ENCODE measurements around the gene TNP1.
A peak's percentile ranks its signal among the peaks of the same experiment; 100 is the strongest.

TNP1 gene

DNA sequence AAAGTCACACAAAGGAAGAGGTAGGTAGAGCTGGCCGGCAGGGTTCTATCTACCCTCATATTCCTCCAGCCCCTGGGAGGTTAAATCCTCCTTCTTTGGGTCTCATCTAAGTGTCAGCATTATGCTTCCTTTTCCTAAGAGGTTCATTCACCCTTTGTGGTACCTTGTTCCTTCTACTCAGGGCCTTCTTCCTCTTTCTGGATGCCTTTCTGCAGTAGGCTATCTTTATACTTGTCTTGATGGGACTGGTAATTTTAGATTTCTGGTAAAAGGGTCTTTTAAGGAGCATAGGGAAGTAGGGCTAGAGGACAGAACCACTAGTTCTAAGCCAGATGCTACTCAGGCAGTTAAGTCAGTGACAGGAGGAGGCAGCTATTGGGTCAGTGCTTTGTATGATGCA lies 13.7 kb upstream of the TNP1 start:
- peak; percentile 19 for DNase-seq (ENCODE audit: low spot score)

DNA sequence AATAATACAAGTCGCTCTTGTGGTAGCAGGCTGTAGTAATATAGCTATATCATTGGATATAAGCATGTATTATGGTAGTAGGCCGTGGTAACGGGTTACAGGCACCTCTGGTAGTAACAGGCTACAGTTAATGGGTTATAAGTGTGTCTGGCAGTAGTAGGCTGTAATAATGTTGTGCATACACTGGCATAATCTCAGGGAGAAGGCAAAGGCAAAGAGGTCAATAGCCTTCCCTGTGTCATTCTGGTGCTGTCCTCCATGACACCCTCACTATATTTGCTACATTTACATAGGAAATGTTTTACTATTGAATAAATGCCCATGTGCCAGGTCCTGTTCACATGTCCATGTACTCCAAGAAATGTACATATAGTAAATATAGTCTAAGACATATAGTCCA lies 12.8 kb upstream of the TNP1 start:
- no peak for DNase-seq (ENCODE audit: low spot score)

DNA sequence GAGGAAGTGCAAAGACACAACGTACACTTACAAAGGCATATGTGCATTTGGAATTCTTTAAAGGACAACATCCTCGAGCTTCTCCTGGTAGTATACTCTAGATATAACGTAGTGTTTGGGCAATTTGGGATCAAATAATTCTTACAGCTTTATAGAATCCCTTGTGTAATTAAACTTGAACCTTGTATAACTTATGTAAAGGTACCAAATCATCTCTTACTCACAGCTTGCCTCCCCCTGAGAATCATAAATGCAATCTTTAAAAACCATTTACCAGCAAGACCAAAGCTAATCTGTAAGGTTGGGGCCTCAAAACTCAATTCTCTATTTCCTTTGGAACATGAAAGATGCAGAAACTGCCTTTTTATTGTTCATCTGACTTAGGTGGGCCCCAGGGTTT lies 12.2 kb upstream of the TNP1 start:
- DNase-seq (ENCODE audit: low spot score), result no peak

DNA sequence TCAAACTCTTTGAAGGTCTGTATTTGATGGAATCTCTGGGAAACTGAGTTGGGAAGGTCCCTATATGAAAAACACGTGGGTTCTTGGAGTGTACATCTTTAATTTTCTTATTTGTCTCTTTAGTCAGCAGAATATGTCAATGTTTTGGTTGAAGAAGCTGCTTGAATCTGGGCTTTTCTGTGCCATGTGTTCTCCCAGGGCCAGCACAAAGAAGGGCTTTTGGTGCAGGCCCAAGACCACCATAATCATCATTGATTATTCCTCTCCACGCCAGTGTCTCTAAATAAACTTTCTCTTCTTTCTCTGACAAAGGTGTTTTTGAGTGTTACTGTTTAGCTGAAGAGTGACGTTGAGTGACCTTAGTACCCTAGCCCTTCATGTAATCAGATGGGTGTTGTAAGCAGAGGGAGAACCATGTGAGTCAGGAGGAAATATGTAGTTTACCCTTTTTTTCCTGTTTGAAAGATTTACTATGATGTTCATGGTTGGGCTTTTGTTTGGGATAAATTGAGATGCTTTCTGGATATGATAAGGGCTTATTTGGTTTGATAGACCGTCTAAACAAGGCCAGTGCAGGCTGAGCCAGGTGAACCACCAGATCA lies 11.6 kb upstream of the TNP1 start:
- DNase-seq (ENCODE audit: low spot score), result no peak

DNA sequence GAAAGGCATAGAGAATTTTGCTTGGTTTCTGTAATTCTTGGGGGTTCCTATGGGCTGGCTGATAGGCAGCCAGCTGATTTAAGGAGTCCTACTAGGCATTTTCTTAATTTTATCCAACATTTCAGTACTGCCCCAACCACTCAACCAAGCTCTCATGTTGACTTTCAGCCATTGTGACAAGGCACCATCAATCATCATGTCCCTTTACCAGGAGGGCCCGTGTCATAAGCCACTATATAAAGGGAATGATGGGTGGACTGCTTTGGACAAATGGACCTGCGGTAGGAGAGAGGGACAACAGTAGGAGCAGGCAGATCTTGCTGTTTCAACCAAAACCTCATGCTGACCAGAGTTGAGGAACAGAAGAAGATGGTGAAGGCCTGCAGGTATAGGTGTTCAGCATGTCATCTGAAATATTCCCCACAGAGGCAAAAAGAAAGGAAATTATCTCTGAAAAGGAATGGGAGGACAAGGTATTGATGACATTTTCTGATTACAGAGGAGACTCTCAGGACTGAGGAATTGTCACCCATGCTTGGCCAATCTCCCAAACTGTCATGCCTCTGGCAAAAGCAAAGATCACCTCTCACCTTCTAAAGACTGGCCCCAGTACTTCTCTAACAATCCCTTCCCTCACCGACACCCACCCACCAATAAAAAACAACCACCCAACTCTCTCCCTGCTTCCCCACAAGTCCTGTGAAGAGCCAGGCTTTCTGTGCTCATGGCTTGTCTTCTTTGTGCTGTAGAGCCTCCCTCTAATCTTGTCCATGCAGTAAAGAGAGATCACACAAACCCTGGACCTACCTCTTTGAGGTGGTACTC lies 10.9 kb upstream of the TNP1 start:
- no peak for DNase-seq (ENCODE audit: low spot score)

DNA sequence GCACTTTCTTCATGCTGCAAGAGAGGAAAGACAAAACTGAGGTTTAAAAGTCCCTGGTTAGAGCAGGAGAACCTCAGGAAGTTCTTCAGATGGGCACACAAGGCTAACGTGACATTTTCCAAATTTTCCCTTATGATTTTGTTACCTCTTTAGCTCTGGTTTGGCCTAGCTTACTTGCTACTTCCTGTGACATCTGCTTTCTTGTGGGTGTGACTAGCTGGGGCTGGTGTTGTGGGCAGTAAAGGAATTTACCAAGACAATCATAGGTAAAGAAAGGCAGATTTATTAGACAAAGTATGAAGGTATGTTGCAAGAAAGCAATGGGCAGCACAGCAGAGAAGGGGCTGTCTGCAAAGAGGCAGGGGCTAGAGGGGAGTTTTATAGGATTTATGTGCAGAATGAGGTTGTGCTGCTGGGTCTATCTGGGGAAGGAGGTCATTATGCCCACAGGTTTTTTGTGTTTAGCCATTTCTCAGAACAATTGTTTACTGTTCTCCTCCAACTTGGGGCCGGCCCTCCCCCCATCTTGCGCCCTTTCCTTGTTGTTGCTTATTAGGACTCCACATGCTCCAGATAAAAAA lies 6.7 kb upstream of the TNP1 start:
- no peak for DNase-seq (ENCODE audit: low spot score)

DNA sequence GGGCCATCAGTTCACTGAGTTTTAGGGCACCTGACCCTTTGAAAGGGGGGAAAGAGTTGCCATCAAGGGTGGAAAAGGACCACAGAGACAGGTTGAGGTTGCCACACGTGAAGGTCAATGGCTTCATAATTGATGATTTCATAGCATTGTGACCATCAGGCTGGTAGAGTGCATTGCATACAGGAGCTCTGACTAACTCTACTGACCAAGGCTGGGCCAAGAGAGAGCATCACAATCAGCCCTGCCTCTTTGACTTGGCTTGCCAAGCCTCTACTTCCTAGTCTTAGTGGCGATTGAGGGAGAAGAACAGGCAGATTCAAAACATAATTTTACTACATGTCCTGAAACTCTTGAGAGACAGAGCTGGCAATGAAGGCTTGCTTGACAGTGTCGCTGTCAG lies 5.8 kb upstream of the TNP1 start:
- DNase-seq (ENCODE audit: low spot score), result no peak

DNA sequence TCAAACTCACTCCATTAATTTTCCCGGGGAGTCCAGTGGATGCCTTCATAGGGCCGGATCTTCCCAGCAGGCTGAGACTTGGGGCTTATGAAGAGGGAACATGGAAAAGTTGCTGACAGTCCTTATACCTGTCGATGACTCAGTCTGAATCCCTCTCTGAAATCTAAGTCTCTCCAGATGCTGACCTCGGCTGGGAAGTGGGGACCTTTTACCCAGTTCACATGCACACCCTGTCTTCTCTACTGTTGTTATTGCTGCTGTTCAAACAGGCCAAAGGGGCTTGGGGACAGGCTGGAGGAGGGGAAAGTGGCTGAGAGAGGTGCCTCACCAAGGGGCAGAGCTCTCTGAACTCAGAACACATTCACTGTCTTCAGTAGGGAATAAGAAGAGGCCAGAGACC lies 4.1 kb upstream of the TNP1 start:
- no peak for DNase-seq (ENCODE audit: low spot score)

DNA sequence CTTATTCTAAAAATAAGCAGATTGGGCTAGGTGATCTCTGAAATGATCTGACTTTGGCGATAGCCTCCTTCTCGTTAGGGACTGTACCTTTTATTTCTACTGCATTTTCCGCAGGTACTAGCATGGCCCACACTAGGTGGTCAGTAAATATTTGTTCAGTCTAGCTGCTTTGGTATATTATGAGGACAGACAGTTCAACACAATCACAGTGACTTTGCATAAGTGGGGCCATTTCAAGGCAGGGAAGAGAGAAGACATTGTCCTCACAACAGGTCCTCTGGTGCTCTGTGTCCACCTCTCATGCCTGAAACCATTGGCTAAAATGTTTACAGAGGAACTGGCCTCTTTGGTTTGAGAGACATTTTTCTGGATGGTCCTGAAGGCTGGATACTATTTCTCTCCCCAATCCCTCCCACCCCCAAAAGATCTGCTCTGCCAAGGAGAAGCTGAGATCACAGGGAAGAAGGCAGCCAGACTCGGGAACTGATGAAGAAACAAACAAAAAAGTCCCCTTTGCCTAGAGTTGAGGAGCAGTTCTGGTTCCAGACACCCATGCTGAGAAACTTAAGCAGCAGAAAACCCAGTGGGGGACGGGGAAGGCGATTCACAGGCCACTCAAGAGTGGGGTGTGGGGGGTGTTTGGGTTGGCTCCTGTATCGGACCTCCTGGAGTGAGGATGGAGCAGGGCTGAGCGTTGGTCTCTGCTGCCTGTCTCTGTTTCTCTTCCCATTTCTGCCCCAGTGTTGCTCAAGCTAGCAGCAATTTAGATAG lies 2.9 kb upstream of the TNP1 start:
- DNase-seq (ENCODE audit: low spot score), result no peak

DNA sequence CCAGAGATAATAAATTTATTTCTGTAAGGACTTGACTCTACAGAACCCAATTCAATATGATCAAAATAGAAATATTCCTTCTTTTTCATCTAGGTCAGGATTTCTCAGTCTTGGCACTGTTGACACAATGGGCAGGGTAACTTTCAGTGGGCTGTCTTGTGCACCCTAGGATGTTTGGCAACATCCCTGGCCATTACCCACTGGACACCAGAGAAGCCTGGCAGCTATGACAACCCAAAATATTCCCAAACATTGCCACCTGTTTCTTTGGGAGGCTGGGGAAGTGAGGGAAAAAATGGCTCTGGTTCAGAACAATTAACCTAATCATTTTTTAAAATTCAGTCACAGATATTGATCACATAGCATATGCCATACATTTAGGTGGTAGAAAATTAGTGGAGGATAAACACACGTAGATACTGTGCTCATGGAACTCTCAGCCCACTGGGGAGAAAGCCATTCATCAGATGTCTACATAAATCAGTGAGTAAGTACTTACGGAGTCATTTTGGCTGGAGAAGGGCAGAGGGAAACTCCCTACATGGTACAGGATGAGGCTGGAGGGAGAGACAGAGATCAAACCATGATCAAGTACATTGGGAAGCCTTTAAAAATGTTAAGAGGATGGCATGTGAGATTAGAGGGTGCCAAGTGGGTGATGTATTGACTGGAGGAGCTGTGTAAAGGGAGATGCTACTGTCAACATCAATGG lies 718 bp upstream of the TNP1 start:
- DNase-seq (ENCODE audit: low spot score), result no peak

DNA sequence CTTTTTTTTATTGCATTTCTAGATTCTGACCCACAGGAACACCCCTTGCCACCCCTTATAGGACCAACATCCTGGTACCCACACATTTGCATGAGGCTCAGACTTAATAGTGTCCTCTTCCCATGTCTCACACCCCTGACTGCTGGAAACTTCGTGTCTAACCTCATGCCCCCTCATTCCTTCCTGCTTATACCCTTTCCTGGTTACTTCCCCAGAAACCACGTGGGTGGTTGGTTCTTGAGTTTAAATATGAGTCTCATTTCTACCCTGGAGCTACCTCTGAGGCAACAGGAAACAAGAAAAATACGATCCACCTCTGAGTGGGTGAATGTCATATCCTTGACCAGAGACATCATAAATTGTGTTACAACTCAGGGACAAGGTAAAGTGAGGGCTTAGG lies 1.6 kb downstream of the TNP1 start:
- DNase-seq (ENCODE audit: low spot score), result no peak

DNA sequence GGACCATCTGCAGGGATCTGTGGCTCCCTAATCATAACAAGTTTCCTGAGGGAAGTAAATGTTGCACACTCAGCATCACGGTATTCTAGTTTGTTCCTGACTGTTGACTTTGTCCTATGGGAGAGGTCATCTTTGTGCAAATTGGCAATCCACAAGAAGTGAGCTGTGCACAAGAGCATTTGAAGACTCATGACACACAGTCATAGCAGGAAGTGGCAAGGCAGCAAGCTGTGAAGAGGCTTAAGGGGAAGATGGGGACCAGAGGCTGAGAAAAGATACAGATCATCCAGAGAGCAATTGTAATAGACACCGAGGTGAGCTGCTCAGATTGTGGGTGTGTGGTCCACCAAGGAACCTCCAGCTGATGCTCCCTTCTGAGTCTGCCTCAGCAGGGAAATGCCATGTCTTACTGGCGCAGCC lies 2.7 kb downstream of the TNP1 start:
- DNase-seq (ENCODE audit: low spot score), result no peak

DNA sequence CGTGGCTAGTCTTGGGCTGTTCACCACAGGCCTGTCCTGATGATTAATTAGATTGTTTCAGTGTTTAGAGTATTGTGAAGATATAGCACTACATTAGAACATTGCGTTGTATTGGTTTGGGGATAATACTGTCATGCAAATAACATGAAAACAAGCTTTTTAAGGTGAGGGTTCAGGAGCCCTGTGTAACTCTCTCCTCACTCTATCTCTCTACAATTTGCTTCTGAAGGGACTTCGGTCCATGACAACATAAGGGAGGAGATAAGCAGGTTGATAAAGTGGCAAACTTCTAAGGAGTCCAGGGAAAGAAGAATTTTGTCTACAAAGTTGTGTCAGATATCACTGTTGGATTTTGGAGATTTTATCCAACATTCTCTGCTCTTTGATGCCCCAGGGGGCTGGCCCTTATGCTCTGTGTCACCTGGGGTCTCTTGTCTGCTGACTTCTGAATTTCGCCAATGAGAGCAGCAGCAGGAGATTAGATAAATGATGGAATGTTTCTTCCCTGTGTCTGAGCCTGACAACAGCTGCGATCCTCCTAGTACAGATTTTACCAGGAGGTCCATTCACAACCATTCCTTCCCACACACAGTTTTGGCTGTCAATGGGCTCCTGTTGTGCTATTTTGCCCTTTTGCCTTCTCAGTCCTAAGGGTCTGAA lies 3.3 kb downstream of the TNP1 start:
- DNase-seq (ENCODE audit: low spot score), result no peak

DNA sequence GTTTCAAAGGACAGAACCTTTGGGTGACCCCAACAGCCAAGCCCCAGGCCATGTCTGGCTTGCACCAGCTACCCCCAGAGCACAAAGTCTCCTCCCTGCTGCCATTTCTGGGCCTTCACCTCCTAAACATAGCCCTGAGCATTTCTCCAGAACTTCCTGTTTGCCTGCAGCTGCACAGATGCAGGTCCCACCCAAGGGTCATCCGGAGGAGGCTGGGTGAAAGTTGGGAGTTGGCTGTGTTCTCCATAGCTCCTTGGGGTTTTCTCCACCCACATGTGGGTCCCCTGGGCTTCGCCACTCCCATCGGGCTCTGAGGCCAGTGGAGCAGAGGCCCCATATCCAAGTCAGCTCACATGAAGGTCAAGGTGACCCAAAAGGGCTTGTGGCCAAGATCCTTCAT lies 4.3 kb downstream of the TNP1 start:
- DNase-seq (ENCODE audit: low spot score), result no peak

DNA sequence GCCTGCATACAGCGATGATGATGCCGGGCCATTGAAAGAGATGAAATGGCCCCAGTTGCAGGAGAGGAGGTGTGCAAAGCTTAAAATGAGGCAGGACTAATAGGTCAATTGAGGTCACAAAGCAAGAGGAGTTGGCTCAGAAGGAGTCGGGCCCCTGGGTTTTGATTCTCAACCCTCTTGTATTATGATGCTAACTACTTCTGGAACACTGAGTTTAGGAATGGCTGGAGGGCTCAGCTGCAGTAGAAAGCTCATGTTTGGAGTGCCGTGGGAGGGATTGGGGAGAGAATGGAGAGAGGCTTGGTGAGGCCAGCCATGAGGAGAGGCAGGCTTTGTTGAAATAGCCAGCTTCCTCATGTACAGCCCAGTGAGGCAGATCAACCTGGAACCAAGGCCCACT lies 4.8 kb downstream of the TNP1 start:
- no peak for DNase-seq (ENCODE audit: low spot score)

DNA sequence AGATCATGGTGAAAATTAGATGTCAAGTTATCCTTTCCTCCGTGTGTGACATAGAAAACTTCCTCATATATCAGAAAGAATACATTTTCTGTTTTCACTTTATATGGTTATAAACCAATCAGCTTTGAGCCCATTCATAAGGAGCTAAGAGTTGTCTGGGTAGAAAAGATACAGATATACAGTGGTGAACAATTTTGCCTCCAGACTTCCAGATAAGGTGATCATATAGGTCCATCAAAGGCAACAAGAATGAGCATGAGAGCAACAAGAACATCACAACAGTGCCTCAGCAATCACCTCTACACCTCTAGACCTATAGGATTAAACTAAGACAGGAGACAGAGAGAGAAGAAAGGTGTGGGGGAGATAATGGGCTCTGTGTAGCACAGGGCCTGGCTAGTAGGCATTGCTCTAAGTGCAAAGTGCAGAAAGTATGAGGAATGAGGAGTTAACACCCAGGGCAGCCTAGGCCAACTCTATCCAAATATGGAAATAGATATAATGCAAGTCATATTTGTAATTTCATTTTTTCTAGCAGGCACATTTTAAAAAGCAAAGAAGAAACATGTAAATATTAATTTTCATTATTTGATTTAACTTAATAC lies 8.3 kb downstream of the TNP1 start:
- no peak for DNase-seq (ENCODE audit: low spot score)

DNA sequence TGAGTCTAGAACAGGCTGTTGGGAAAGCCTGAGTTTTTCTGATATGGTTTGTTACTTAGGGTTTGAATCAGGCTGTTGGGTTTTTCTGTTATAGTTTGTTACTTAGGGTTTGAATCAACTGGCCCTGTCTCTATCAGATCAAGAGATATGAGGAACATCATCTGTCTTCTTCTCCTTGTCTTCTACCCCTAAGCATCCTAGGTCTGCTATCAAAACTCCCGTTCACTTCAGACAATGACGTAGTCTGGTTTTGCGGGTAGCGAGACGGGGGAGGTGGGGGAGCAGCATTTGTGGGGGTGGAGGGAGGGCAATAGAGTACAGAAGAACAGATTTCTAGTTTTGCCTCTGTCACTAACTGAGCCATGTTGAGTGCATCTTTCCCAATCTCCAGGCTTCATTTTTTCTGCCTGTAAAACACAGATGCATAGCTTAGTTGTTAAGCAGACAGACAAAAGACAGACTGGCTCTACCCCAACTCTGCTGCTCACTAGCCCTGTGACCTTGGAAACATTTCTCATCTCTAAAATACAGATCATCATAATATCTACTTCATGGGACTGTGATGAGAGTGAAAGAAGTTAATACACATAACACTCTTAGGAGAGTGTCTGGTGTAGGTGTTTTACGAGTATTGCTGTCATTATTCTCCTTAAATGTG lies 9.1 kb downstream of the TNP1 start:
- peak; percentile 27 for DNase-seq (ENCODE audit: low spot score)

DNA sequence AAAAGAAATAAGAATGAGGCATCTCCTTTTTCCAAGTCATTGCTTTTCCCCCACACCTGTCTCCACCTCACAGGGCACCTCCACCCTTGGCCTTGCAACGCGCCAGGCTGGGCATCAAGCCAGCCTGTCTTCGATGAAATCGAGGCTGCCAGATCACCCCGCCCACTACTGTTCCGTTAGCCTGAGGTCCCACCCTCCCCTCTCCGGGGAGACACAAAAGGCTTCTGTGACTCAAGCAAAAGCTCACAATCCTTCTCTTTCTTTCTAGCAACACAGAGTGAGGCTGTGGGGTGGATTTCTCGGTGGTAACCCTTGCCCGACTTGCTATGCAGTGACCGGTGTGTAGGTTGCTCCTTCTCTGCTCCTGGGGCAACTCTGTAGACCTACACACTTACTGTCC lies 9.9 kb downstream of the TNP1 start:
- peak; percentile 84 for DNase-seq (ENCODE audit: low spot score)

DNA sequence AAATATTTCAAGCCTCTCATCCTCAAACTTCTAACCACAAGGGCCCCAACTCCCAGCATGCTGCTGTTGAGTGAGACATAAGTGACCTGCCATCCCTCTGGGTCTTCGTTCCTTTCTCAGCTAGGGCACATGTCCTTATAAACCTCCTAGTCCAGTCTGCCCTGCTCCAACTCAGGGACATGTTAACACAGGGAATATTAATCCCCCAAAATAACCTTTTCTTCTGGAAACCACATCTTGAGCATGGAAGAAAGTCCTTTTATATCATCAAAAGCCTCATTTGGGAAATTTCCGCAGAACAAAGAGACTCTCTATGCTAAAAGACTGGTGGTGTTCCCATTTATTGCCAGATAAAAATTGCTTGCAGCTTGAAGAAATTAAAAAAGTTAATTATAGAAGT lies 14.4 kb downstream of the TNP1 start:
- DNase-seq (ENCODE audit: low spot score), result no peak

DNA sequence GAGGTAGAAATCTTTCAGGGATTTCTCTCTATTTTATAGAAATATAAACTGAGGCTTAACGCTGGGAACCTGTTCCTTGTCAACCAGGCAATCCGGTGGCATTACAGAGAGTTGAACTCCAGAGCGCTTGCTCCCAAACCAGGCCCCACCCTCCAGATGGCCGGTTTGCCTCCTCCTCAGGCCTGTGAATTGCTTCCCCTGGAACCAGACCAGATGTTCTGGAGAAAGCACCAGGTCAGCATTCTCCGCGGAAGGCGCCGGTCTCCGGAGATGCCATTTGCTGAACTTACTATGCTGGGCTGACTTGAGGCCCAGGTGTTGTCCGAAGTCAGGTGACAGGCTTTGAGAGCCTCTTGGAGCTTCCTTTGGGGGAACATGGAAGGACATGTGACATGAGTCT lies 17.2 kb downstream of the TNP1 start:
- DNase-seq (ENCODE audit: low spot score), result no peak

DNA sequence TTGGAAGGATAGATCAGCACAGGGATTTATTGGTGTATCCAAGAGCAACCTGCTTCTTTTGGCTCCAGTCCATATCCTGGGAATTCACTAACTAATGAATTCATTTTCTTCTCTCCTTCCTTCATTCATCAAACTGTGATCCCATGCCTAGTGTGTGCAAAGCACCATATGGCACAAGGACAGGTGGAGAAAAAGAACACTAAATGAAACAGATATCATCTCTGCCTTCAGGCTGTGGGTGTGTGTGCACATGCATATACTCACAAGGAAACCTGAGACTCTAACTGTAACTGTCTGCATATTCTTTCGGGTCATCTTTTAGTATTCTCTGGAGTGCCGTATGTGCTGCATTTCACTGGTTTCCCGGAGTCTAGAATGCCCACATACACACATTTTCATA lies 20.2 kb downstream of the TNP1 start:
- no peak for DNase-seq (ENCODE audit: low spot score)
